HPDE6-E6E7 (cell line): Measurements from ENCODE around the gene SCN10A.

Experiments
- DNase-seq: peaks from one replicate; pipeline ENCODE4 v3.0.0; 2011; ENCODE audit warnings: missing footprints; ENCODE audit errors: extremely low spot score

Gene SCN10A

GRCh38 chr3:38720465-38720864 is 95.6 kb downstream of the SCN10A start:
- DNase-seq = no peak

GRCh38 chr3:38717355-38718240 is 98.4 kb downstream of the SCN10A start:
- no peak for DNase-seq

- DNase-seq = no peak
Observed at GRCh38 chr3:38713121-38713520, 102.9 kb downstream of the SCN10A start.

- no peak for DNase-seq
Observed at GRCh38 chr3:38711321-38711720, 104.7 kb downstream of the SCN10A start.

- DNase-seq = no peak
Observed at GRCh38 chr3:38707730-38708129, 108.3 kb downstream of the SCN10A start.

GRCh38 chr3:38706961-38707360 is 109.1 kb downstream of the SCN10A start:
- no peak for DNase-seq

GRCh38 chr3:38702231-38702630 is 113.8 kb downstream of the SCN10A start:
- DNase-seq = no peak

- no peak for DNase-seq
Observed at GRCh38 chr3:38698760-38699159, 117.3 kb downstream of the SCN10A start.

GRCh38 chr3:38698061-38698460 is 118.0 kb downstream of the SCN10A start:
- no peak for DNase-seq

GRCh38 chr3:38696034-38696433 is 120.0 kb downstream of the SCN10A start:
- no peak for DNase-seq

- no peak for DNase-seq
Observed at GRCh38 chr3:38690185-38690584, 125.8 kb downstream of the SCN10A start.

GRCh38 chr3:38689774-38690173 is 126.2 kb downstream of the SCN10A start:
- DNase-seq = no peak

- no peak for DNase-seq
Observed at GRCh38 chr3:38689346-38689745, 126.7 kb downstream of the SCN10A start.

- DNase-seq = no peak
Observed at GRCh38 chr3:38687321-38687720, 128.7 kb downstream of the SCN10A start.

GRCh38 chr3:38684546-38684945 is 131.5 kb downstream of the SCN10A start:
- DNase-seq = no peak

- no peak for DNase-seq
Observed at GRCh38 chr3:38669668-38670067, 146.3 kb downstream of the SCN10A start.

- no peak for DNase-seq
Observed at GRCh38 chr3:38662544-38662943, 153.5 kb downstream of the SCN10A start.

GRCh38 chr3:38658841-38659240 is 157.2 kb downstream of the SCN10A start:
- no peak for DNase-seq

GRCh38 chr3:38657369-38657768 is 158.6 kb downstream of the SCN10A start:
- DNase-seq = no peak

GRCh38 chr3:38655708-38656300 is 160.2 kb downstream of the SCN10A start:
- DNase-seq = no peak

GRCh38 chr3:38653685-38654537 is 162.1 kb downstream of the SCN10A start:
- DNase-seq = no peak

- DNase-seq = no peak
Observed at GRCh38 chr3:38652934-38653333, 163.1 kb downstream of the SCN10A start.
